GM19463 (cell line): ENCODE results near the gene HS3ST3A1.

ENCODE experiments used
- ATAC-seq: cut with Tn5 transposase; IDR thresholded peaks from one replicate; pipeline ENCODE4 v1.9.1; 2021; ENCODE audit warnings: mild to moderate bottlenecking, moderate library complexity; ENCODE audit not compliant: unreplicated experiment

Gene HS3ST3A1

GRCh38 chr17:13541032-13541480, 60.7 kb downstream of the HS3ST3A1 start:
- ATAC-seq = no peak

GRCh38 chr17:13540546-13540945, 61.2 kb downstream of the HS3ST3A1 start:
- no peak for ATAC-seq

GRCh38 chr17:13539421-13539820, 62.3 kb downstream of the HS3ST3A1 start:
- no peak for ATAC-seq

- no peak for ATAC-seq
Observed at GRCh38 chr17:13538841-13539411, 62.8 kb downstream of the HS3ST3A1 start.

- no peak for ATAC-seq
Observed at GRCh38 chr17:13537871-13538643, 63.7 kb downstream of the HS3ST3A1 start.

GRCh38 chr17:13537167-13537731, 64.5 kb downstream of the HS3ST3A1 start:
- no peak for ATAC-seq

GRCh38 chr17:13534946-13535345, 66.8 kb downstream of the HS3ST3A1 start:
- no peak for ATAC-seq

- ATAC-seq = no peak
Observed at GRCh38 chr17:13531721-13532120, 70.0 kb downstream of the HS3ST3A1 start.

GRCh38 chr17:13525876-13526275, 75.9 kb downstream of the HS3ST3A1 start:
- ATAC-seq = no peak

- ATAC-seq = no peak
Observed at GRCh38 chr17:13523164-13523563, 78.6 kb downstream of the HS3ST3A1 start.

GRCh38 chr17:13522749-13523148, 79.0 kb downstream of the HS3ST3A1 start:
- no peak for ATAC-seq

- no peak for ATAC-seq
Observed at GRCh38 chr17:13521784-13522183, 79.9 kb downstream of the HS3ST3A1 start.

- ATAC-seq = no peak
Observed at GRCh38 chr17:13520899-13521572, 80.7 kb downstream of the HS3ST3A1 start.

- ATAC-seq = no peak
Observed at GRCh38 chr17:13518261-13519000, 83.3 kb downstream of the HS3ST3A1 start.

GRCh38 chr17:13513039-13513405, 88.7 kb downstream of the HS3ST3A1 start:
- no peak for ATAC-seq

- ATAC-seq = no peak
Observed at GRCh38 chr17:13510062-13510461, 91.7 kb downstream of the HS3ST3A1 start.

GRCh38 chr17:13509527-13509926, 92.2 kb downstream of the HS3ST3A1 start:
- no peak for ATAC-seq

GRCh38 chr17:13508896-13509295, 92.8 kb downstream of the HS3ST3A1 start:
- no peak for ATAC-seq

- no peak for ATAC-seq
Observed at GRCh38 chr17:13503526-13503925, 98.2 kb downstream of the HS3ST3A1 start.

GRCh38 chr17:13502263-13502662, 99.5 kb downstream of the HS3ST3A1 start:
- no peak for ATAC-seq

GRCh38 chr17:13500947-13501346, 100.8 kb downstream of the HS3ST3A1 start:
- no peak for ATAC-seq
